CD14-positive monocyte (primary cell): Measurements from ENCODE around the gene TAGLN3. TPM values are rescaled to one million over a fixed set of nuclear protein-coding genes. Genes with fewer than 3 reads are reported as not detected.

Experiments used
- DNase-seq, 3 donors: peaks; one replicate each; pipeline ENCODE4 v3.0.0-alpha.2; 2011 to 2022
- H2AFZ ChIP-seq: 2 replicates; pipeline ENCODE4 v1.6.0; 2012; ENCODE audit warnings: mild to moderate bottlenecking, low read depth, low read length, inconsistent platforms; ENCODE audit not compliant: insufficient read depth, poor library complexity, severe bottlenecking
- H3K27ac ChIP-seq, 2 donors: 1 replicate in 1 of 2; 2 replicates in 1 of 2; pipeline ENCODE4 v1.5.1; 2012 to 2013; ENCODE audit warnings: low read length in 2 of 2, control low read depth in 1 of 2, inconsistent platforms in 1 of 2, low read depth in 1 of 2, mild to moderate bottlenecking in 1 of 2
- H3K27me3 ChIP-seq, 2 donors: one replicate each; pipeline versions ENCODE4 v1.6.0 to v1.6.1; 2011 to 2013; ENCODE audit warnings: low read length in 2 of 2; ENCODE audit not compliant: control insufficient read depth in 2 of 2, insufficient read depth in 2 of 2
- H3K36me3 ChIP-seq, 2 donors: replicated peaks in 1 of 2; 1 replicate in 1 of 2; 2 replicates in 1 of 2; pipeline versions ENCODE4 v1.5.1 to v1.6.1; 2012 to 2013; ENCODE audit warnings: low read length in 2 of 2, control low read depth in 1 of 2, inconsistent platforms in 1 of 2, mild to moderate bottlenecking in 1 of 2; ENCODE audit not compliant: insufficient read depth in 2 of 2, control insufficient read depth in 1 of 2
- H3K4me1 ChIP-seq, 2 donors: 1 replicate in 1 of 2; 2 replicates in 1 of 2; pipeline versions ENCODE4 v1.5.1 to v1.6.1; 2012 to 2013; ENCODE audit warnings: low read length in 2 of 2, control low read depth in 1 of 2, inconsistent platforms in 1 of 2, mild to moderate bottlenecking in 1 of 2, moderate library complexity in 1 of 2; ENCODE audit not compliant: insufficient read depth in 2 of 2, control insufficient read depth in 1 of 2
- H3K4me2 ChIP-seq: replicated peaks from 2 replicates; pipeline ENCODE3; 2012; ENCODE audit warnings: low read length, moderate library complexity, mild to moderate bottlenecking; ENCODE audit not compliant: poor library complexity, severe bottlenecking; ENCODE audit errors: extremely low read depth
- H3K4me3 ChIP-seq, 3 experiments: fragments of 200-600 bp in 1 of 3; sonication (generic) in 1 of 3; replicated peaks in 1 of 3; 1 replicate in 2 of 3; 2 replicates in 1 of 3; pipeline ENCODE4 v1.5.1; 2011 to 2013; ENCODE audit warnings: low read length in 3 of 3, mild to moderate bottlenecking in 3 of 3, control low read depth in 2 of 3, low read depth in 2 of 3, inconsistent platforms in 1 of 3, moderate library complexity in 1 of 3
- H3K79me2 ChIP-seq: 2 replicates; pipeline ENCODE4 v1.6.0; 2012; ENCODE audit warnings: mild to moderate bottlenecking, control low read depth, inconsistent platforms, low read length, moderate library complexity; ENCODE audit not compliant: insufficient read depth
- H3K9ac ChIP-seq: 2 replicates; pipeline ENCODE4 v1.6.0; 2017; ENCODE audit warnings: low read length, mild to moderate bottlenecking; ENCODE audit not compliant: insufficient read depth, poor library complexity, severe bottlenecking
- H3K9me3 ChIP-seq, 2 donors: replicated peaks in 1 of 2; 1 replicate in 1 of 2; 2 replicates in 1 of 2; pipeline versions ENCODE4 v1.5.1 to v1.6.1; 2012 to 2013; ENCODE audit warnings: low read length in 2 of 2, control low read depth in 1 of 2; ENCODE audit not compliant: control insufficient read depth in 1 of 2, insufficient read depth in 1 of 2
- H4K20me1 ChIP-seq: 2 replicates; pipeline ENCODE4 v1.6.0; 2012; ENCODE audit warnings: mild to moderate bottlenecking, low read length, control low read depth, moderate library complexity; ENCODE audit not compliant: insufficient read depth
- H3K27ac Mint-ChIP-seq, 7 donors: one replicate each; pipeline ENCODE4 v1.8.0; 2020; ENCODE audit warnings: mild to moderate bottlenecking in 7 of 7, mixed read lengths in 7 of 7, moderate library complexity in 6 of 7, inconsistent platforms in 2 of 7
- H3K27me3 Mint-ChIP-seq, 3 donors: one replicate each; pipeline ENCODE4 v1.8.0; 2021 to 2022; ENCODE audit warnings: low read depth in 3 of 3, mild to moderate bottlenecking in 3 of 3, mixed read lengths in 3 of 3, moderate library complexity in 3 of 3, inconsistent platforms in 1 of 3
- H3K36me3 Mint-ChIP-seq, 2 donors: one replicate each; pipeline ENCODE4 v1.8.0; 2020; ENCODE audit warnings: mixed read lengths in 2 of 2, inconsistent platforms in 1 of 2, mild to moderate bottlenecking in 1 of 2
- H3K4me1 Mint-ChIP-seq: one replicate; pipeline ENCODE4 v1.8.0; 2020; ENCODE audit warnings: mild to moderate bottlenecking, mixed read lengths
- H3K4me3 Mint-ChIP-seq, 2 donors: one replicate each; pipeline ENCODE4 v1.8.0; 2020; ENCODE audit warnings: mild to moderate bottlenecking in 2 of 2, mixed read lengths in 2 of 2, moderate library complexity in 1 of 2
- H3K9me3 Mint-ChIP-seq, 7 donors: one replicate each; pipeline ENCODE4 v1.8.0; 2020 to 2022; ENCODE audit warnings: mixed read lengths in 7 of 7, mild to moderate bottlenecking in 6 of 7, moderate library complexity in 6 of 7, inconsistent platforms in 2 of 7
- CTCF ChIP-seq: fragments of 200-600 bp; IDR thresholded peaks from one replicate; pipeline ENCODE4 v1.8.0; 2022; ENCODE audit warnings: antibody characterized with exemption, mild to moderate bottlenecking
- WGBS: methylation state at CpG from one replicate; pipeline ENCODE4 v1.1.5; 2013; ENCODE audit warnings: missing lambda C conversion rate; ENCODE audit not compliant: insufficient coverage; 5-methylcytosine and 5-hydroxymethylcytosine counted together
- intact Hi-C, 2 donors: fragments of 100-400 bp; cut with micrococcal nuclease; formaldehyde crosslinking; loops; one replicate each; pipeline versions ENCODE4 v1.15.0 to v1.15.1; 2023
- polyA plus RNA-seq, 3 donors: library from polyadenylated mRNA; depleted of rRNA in 1 of 3; unstranded in 2 of 3; stranded (reverse) in 1 of 3; fragments of 300-500 nt in 2 of 3; fragments of >200 nt in 1 of 3; fragmentation: Illumina TruSeq in 2 of 3; gene quantifications; 1 replicate in 2 of 3; 2 replicates in 1 of 3; pipeline ENCODE4 v1.2.3, GENCODE V29; 2012 to 2021

Gene TAGLN3
- polyA plus RNA-seq, 3 donors = not detected

- H2AFZ ChIP-seq = no peak overlapping the region
- intact Hi-C loops = no loop called here
- no peaks in the 10 kb centered on the region for H3K79me2 ChIP-seq
- H3K4me1 ChIP-seq = peaks cover 8 to 11% of the 10 kb centered on the region in 2 donors
- no peak for TF ChIP-seq CTCF
- DNase-seq = peak; percentile 12 to 62 (median 33)
- H3K4me1 Mint-ChIP-seq = peaks cover 17% of the 10 kb centered on the region
- no peak overlapping the region for H3K4me2 ChIP-seq
- peaks cover 0 to 2% (median 0%) of the 10 kb centered on the region in 3 donors for H3K27me3 Mint-ChIP-seq
- no peaks in the 10 kb centered on the region for H3K36me3 Mint-ChIP-seq
- no peak overlapping the region for H3K4me3 Mint-ChIP-seq
- no peak overlapping the region for H3K27ac Mint-ChIP-seq
- no peaks in the 10 kb centered on the region for H3K27me3 ChIP-seq
- no peaks in the 10 kb centered on the region for H4K20me1 ChIP-seq
- no peaks in the 10 kb centered on the region for H3K36me3 ChIP-seq
- H3K9ac ChIP-seq = no peak overlapping the region
- H3K27ac ChIP-seq = no peak overlapping the region
- H3K9me3 Mint-ChIP-seq = peaks cover 0 to 6% (median 0%) of the 10 kb centered on the region in 7 donors
- no peaks in the 10 kb centered on the region for H3K9me3 ChIP-seq
- no peak overlapping the region for H3K4me3 ChIP-seq
Observed at GRCh38 chr3:112017091-112017490, 18.4 kb downstream of the TAGLN3 start.

GRCh38 chr3:112018712-112019111 lies 20.0 kb downstream of the TAGLN3 start:
- TF ChIP-seq CTCF = no peak
- 100% methylated on average over 3 of the region's 4 CpGs for WGBS
- no peak overlapping the region for H3K27ac Mint-ChIP-seq
- no peaks in the 10 kb centered on the region for H3K27me3 Mint-ChIP-seq
- H3K27me3 ChIP-seq = no peaks in the 10 kb centered on the region
- H3K9ac ChIP-seq = no peak overlapping the region
- peaks cover 0 to 8% (median 5%) of the 10 kb centered on the region in 7 donors for H3K9me3 Mint-ChIP-seq
- H3K27ac ChIP-seq = no peak overlapping the region
- H3K4me1 ChIP-seq = peaks cover 6 to 7% of the 10 kb centered on the region in 2 donors
- H3K4me1 Mint-ChIP-seq = peaks cover 14% of the 10 kb centered on the region
- no peaks in the 10 kb centered on the region for H4K20me1 ChIP-seq
- no peak overlapping the region for H3K4me3 Mint-ChIP-seq
- H3K36me3 ChIP-seq = no peaks in the 10 kb centered on the region
- H3K36me3 Mint-ChIP-seq = no peaks in the 10 kb centered on the region
- no peaks in the 10 kb centered on the region for H3K79me2 ChIP-seq
- no peak overlapping the region for H3K4me3 ChIP-seq
- intact Hi-C loops = no loop called here
- DNase-seq = no peak
- H2AFZ ChIP-seq = no peak overlapping the region
- H3K9me3 ChIP-seq = no peaks in the 10 kb centered on the region
- no peak overlapping the region for H3K4me2 ChIP-seq
